HepG2 (cell line): Measurements from ENCODE around the gene NOS1AP.

Source experiments
- EZH2 ChIP-seq: conservative IDR thresholded peaks from 2 replicates; pipeline ENCODE4 v1.6.1; 2012; ENCODE audit warnings: mild to moderate bottlenecking, low read depth, low read length, moderate library complexity
- MXI1 ChIP-seq: IDR thresholded peaks from 3 replicates; pipeline ENCODE4 v1.6.1; 2012; ENCODE audit warnings: low read depth, low read length, inconsistent platforms, borderline replicate concordance
- POLR2A ChIP-seq, 2 experiments: IDR thresholded peaks; 2 replicates each; pipeline ENCODE4 v1.6.1; 2011; ENCODE audit warnings: low read depth in 2 of 2, low read length in 2 of 2, mild to moderate bottlenecking in 1 of 2, moderate library complexity in 1 of 2; ENCODE audit not compliant: insufficient read depth in 1 of 2
- ZNF614 ChIP-seq: IDR thresholded peaks from 2 replicates; pipeline ENCODE4 v1.6.1; 2018; ENCODE audit warnings: missing biosample characterization, missing genetic modification reagents, inconsistent platforms, borderline replicate concordance

DNA sequence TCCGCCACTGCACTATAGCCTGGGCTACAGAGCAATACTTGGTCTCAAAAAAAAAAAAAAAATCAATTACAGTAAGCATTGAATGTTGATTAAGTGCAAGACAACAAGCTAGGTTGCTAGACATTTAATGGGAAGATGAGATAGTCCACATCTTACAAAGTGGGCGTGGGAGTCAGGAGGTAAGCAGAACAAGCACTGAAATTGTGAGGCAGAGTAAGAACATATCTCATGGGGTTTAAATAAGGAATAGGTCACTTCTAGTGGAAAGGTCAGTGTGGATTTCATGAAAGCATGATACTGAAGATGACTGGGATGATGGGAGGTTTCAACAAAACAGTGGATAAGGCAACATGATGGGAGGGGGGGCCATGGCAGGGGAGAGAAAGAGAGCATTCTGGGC lies 44.0 kb upstream of the NOS1AP start:
- TF ChIP-seq POLR2A (IDR thresholded peaks at IDR 0.05; ENCODE audit: insufficient read depth in 1 of 2, low read depth in 2 of 2, low read length in 2 of 2) (no peak), ZNF614 (no peak), MXI1 (no peak), EZH2 (no peak)
